A549 (cell line): ENCODE measurements around the gene RAP1GDS1. TPM values are rescaled to one million over a fixed set of nuclear protein-coding genes. Genes with fewer than 3 reads are reported as not detected.
"Not testable (repeated sequence)": the region's sequence is repeated elsewhere in the genome, so short reads cannot be mapped to it uniquely, and the experiment has no call there.

Source experiments
- ATAC-seq, 2 experiments: fragments of 200-7000 bp in 1 of 2; fragments of >200 bp in 1 of 2; cut with Nextera tagmentation in 1 of 2; cut with Tn5 transposase in 1 of 2; 3 replicates each; pipeline versions ENCODE4 v1.8.0 to v1.9.1; 2018 to 2020; ENCODE audit warnings: mild to moderate bottlenecking in 1 of 2, moderate library complexity in 1 of 2
- CTCF ChIA-PET: fragments of 300-600 bp; sonication (Branson Sonifier 250); formaldehyde crosslinking; extraction: SDS; loops from one replicate; lab custom pipeline; 2021; ENCODE audit warnings: antibody characterized with exemption, inconsistent platforms; lab: Yijun Ruan, JAX
- POLR2A ChIA-PET: fragments of 350-600 bp; formaldehyde crosslinking; extraction: SDS; loops from one replicate; lab custom pipeline; 2021; ENCODE audit warnings: antibody characterized with exemption, inconsistent platforms; lab: Yijun Ruan, JAX
- DNase-seq, 2 experiments: peaks; one replicate each; pipeline versions ENCODE4 v3.0.0 to v3.0.0-alpha.2; 2011 to 2016; ENCODE audit warnings: low read depth in 1 of 2, low spot score in 1 of 2
- FAIRE-seq: peaks from 2 replicates; lab custom pipeline; 2011; peaks lifted over from hg19 to GRCh38; lab: Jason Lieb, UNC
- H3K27ac ChIP-seq, 2 experiments: fragments of >200 bp; sonication (Bioruptor Twin); formaldehyde crosslinking; 3 replicates each; pipeline ENCODE4 v1.5.1; 2016 to 2017
- H3K4me1 ChIP-seq: fragments of >200 bp; sonication (Bioruptor Twin); formaldehyde crosslinking; 3 replicates; pipeline ENCODE4 v1.6.1; 2016
- H3K4me2 ChIP-seq: fragments of >200 bp; sonication (Bioruptor Twin); formaldehyde crosslinking; 3 replicates; pipeline ENCODE4 v1.6.1; 2016
- H3K4me3 ChIP-seq: fragments of >200 bp; sonication (Bioruptor Twin); formaldehyde crosslinking; 3 replicates; pipeline ENCODE4 v1.5.1; 2016
- H3K9me3 ChIP-seq: fragments of >200 bp; sonication (Bioruptor Twin); formaldehyde crosslinking; 3 replicates; pipeline ENCODE4 v1.6.1; 2016
- CBX2 ChIP-seq: fragments of 200-600 bp; sonication (generic); IDR thresholded peaks from 2 replicates; pipeline ENCODE4 v1.6.1; 2016; ENCODE audit warnings: low read depth, mild to moderate bottlenecking, borderline replicate concordance
- ESRRA ChIP-seq: fragments of 150-350 bp; IDR thresholded peaks from 2 replicates; pipeline ENCODE4 v1.6.1; 2014; ENCODE audit warnings: mild to moderate bottlenecking, low read length, borderline replicate concordance
- FOSB ChIP-seq: fragments of 250-450 bp; sonication (Bioruptor Pico); IDR thresholded peaks from 2 replicates; pipeline ENCODE4 v1.5.0; 2020; ENCODE audit warnings: mild to moderate bottlenecking, moderate library complexity
- HDAC2 ChIP-seq: fragments of 200-600 bp; sonication (generic); IDR thresholded peaks from 2 replicates; pipeline ENCODE4 v1.6.1; 2016
- HMGXB4 ChIP-seq: fragments of 250-450 bp; sonication (Bioruptor Pico); IDR thresholded peaks from 2 replicates; pipeline ENCODE4 v1.5.0; 2021; ENCODE audit warnings: mild to moderate bottlenecking, moderate library complexity, borderline replicate concordance
- JUN ChIP-seq, 2 experiments: fragments of >200 bp; sonication (Bioruptor Twin); formaldehyde crosslinking; IDR thresholded peaks; 2 replicates in 1 of 2; 3 replicates in 1 of 2; pipeline ENCODE4 v1.6.1; 2016 to 2017
- MAZ ChIP-seq: fragments of 150-350 bp; IDR thresholded peaks from 2 replicates; pipeline ENCODE4 v1.6.1; 2014; ENCODE audit warnings: antibody characterized with exemption, low read depth, low read length, borderline replicate concordance
- NPAS2 ChIP-seq: fragments of 250-450 bp; sonication (Bioruptor Pico); IDR thresholded peaks from 2 replicates; pipeline ENCODE4 v1.8.0; 2022; ENCODE audit warnings: mild to moderate bottlenecking, moderate library complexity, borderline replicate concordance
- PBX3 ChIP-seq: IDR thresholded peaks from 2 replicates; pipeline ENCODE4 v1.6.1; 2012
- SREBF2 ChIP-seq: fragments of 450-650 bp; IDR thresholded peaks from 2 replicates; pipeline ENCODE4 v1.6.1; 2014; ENCODE audit warnings: mild to moderate bottlenecking, moderate library complexity
- WGBS: methylation state at CpG from one replicate; pipeline ENCODE4 v1.1.6; 2017; ENCODE audit errors: missing lambda C conversion rate; 5-methylcytosine and 5-hydroxymethylcytosine counted together
- polyA plus RNA-seq, 4 experiments: library from polyadenylated mRNA; depleted of rRNA in 3 of 4; stranded (reverse); fragments of >200 nt; fragmentation: RNase III in 1 of 4; extraction: RNeasy Plus Mini Kit Qiagen cat#74134 plus additional on column Dnase treatment in 1 of 4; gene quantifications; 2 replicates in 3 of 4; 3 replicates in 1 of 4; pipeline ENCODE4 v1.2.3, GENCODE V29; 2011 to 2017

RAP1GDS1 gene
- polyA plus RNA-seq, 2 of the 4 experiments (the other 2 are of a cell fraction), result 29.3 to 31.6 TPM

- CTCF ChIA-PET, result interaction anchor here (0.6 kb wide), 1 partner anchor 16 kb away, joined by 3 read pairs; no protein-coding TSS in a partner anchor
- POLR2A ChIA-PET, result no interaction called here
- H3K27ac ChIP-seq, result no peak overlapping the region
- ATAC-seq, result no peak
- no peak for TF ChIP-seq PBX3
- TF ChIP-seq MAZ, result no peak
- no peak for TF ChIP-seq HDAC2
- TF ChIP-seq JUN (IDR thresholded peaks at IDR 0.05), result no peak
- no peak for TF ChIP-seq FOSB (CRISPR knock-in tag)
- TF ChIP-seq, all 56 proteins: peak for 0
- no peaks in the 10 kb centered on the region for H3K4me1 ChIP-seq
- no peaks in the 10 kb centered on the region; the same call in 2 of the 3 replicates for H3K9me3 ChIP-seq
- no peak overlapping the region for H3K4me3 ChIP-seq
- no peak for DNase-seq
- FAIRE-seq, result no peak
- no peak overlapping the region for H3K4me2 ChIP-seq
These were observed 187.7 kb downstream of the RAP1GDS1 start for GRCh38 chr4:98448908-98449307.

GRCh38 chr4:98452091-98452490, 190.9 kb downstream of the RAP1GDS1 start:
- DNase-seq (no peak), ATAC-seq (no peak), FAIRE-seq (no peak)
- Histone ChIP-seq H3K27ac (no peak overlapping the region), H3K4me2 (no peak overlapping the region), H3K9me3 (no peaks in the 10 kb centered on the region; the same call in 2 of the 3 replicates), H3K4me1 (no peaks in the 10 kb centered on the region), H3K4me3 (no peak overlapping the region)
- WGBS, result 42% methylated on average over 3 of the region's 3 CpGs
- TF ChIP-seq SREBF2, result no peak
- TF ChIP-seq ESRRA, result no peak
- CTCF ChIA-PET, result interaction anchor here (0.7 kb wide), 2 partner anchors 10 to 15 kb away, joined by 3 read pairs; no protein-coding TSS in a partner anchor
- POLR2A ChIA-PET, result no interaction called here

GRCh38 chr4:98457422-98457821, 196.2 kb downstream of the RAP1GDS1 start:
- DNase-seq, H3K4me2 ChIP-seq, H3K4me3 ChIP-seq, FAIRE-seq, POLR2A ChIA-PET, H3K4me1 ChIP-seq, ATAC-seq, H3K9me3 ChIP-seq, H3K27ac ChIP-seq: not testable (repeated sequence)
- CTCF ChIA-PET, result interaction anchor here (3.0 kb wide), 1 partner anchor 10 kb away, joined by 19 read pairs; no protein-coding TSS in a partner anchor
- WGBS, result 73% methylated on average over 9 of the region's 9 CpGs

- POLR2A ChIA-PET, ATAC-seq, CTCF ChIA-PET, H3K4me1 ChIP-seq, DNase-seq, H3K9me3 ChIP-seq, H3K4me2 ChIP-seq, H3K4me3 ChIP-seq, FAIRE-seq, H3K27ac ChIP-seq: not testable (repeated sequence)
- 84% methylated on average over 2 of the region's 2 CpGs for WGBS
These were observed 200.1 kb downstream of the RAP1GDS1 start for GRCh38 chr4:98461121-98461865.

- DNase-seq (no peak), ATAC-seq (no peak), FAIRE-seq (no peak)
- no peaks in the 10 kb centered on the region for H3K4me1 ChIP-seq
- H3K4me2 ChIP-seq, result no peak overlapping the region
- H3K27ac ChIP-seq, result no peak overlapping the region
- no peak for TF ChIP-seq CBX2
- no peak for TF ChIP-seq HMGXB4 (CRISPR knock-in tag)
- TF ChIP-seq NPAS2 (CRISPR knock-in tag), result no peak
- no peaks in the 10 kb centered on the region for H3K9me3 ChIP-seq
- POLR2A ChIA-PET, result no interaction called here
- CTCF ChIA-PET, result no interaction called here
- no peak overlapping the region for H3K4me3 ChIP-seq
These were observed 201.3 kb downstream of the RAP1GDS1 start for GRCh38 chr4:98462487-98462886.
